Adrenal gland (tissue), 12 donors: ENCODE measurements around the gene ANKS1B. TPM values are rescaled to one million over a fixed set of nuclear protein-coding genes. Genes with fewer than 3 reads are reported as not detected.
"Not testable (repeated sequence)": the region's sequence is repeated elsewhere in the genome, so short reads cannot be mapped to it uniquely, and the experiment has no call there.

ENCODE experiments used
- DNase-seq, 7 donors: peaks; one replicate each; pipeline ENCODE4 v3.0.0-alpha.2; 2019 to 2020
- H3K27ac ChIP-seq, 5 donors: fragments of 200-600 bp; sonication (generic) in 4 of 5; 1 replicate in 3 of 5; 2 replicates in 2 of 5; pipeline versions ENCODE4 v1.5.1 to v1.8.0; 2016 to 2020; ENCODE audit warnings: mild to moderate bottlenecking in 1 of 5
- H3K27me3 ChIP-seq: fragments of 200-600 bp; 2 replicates; pipeline ENCODE4 v1.8.0; 2021
- H3K36me3 ChIP-seq, 2 donors: fragments of 200-600 bp; replicated peaks in 1 of 2; 1 replicate in 1 of 2; 2 replicates in 1 of 2; pipeline versions ENCODE4 v1.5.1 to v1.8.0; 2018 to 2022
- H3K4me1 ChIP-seq, 2 donors: fragments of 200-600 bp; replicated peaks in 1 of 2; 1 replicate in 1 of 2; 2 replicates in 1 of 2; pipeline versions ENCODE4 v1.5.1 to v1.8.0; 2018 to 2021
- H3K4me3 ChIP-seq, 4 donors: fragments of 200-600 bp; sonication (generic) in 3 of 4; one replicate each; pipeline ENCODE4 v1.5.1; 2016 to 2018
- H3K9me3 ChIP-seq, 3 donors: fragments of 200-600 bp; sonication (generic) in 1 of 3; replicated peaks in 1 of 3; 1 replicate in 2 of 3; 2 replicates in 1 of 3; pipeline versions ENCODE4 v1.5.1 to v1.8.0; 2016 to 2021
- CTCF ChIP-seq, 6 experiments: fragments of 450-650 bp in 4 of 6; fragments of 200-600 bp in 2 of 6; sonication (generic) in 1 of 6; IDR thresholded peaks; 1 replicate in 5 of 6; 2 replicates in 1 of 6; pipeline versions ENCODE4 v1.5.1 to v1.8.0; 2016 to 2021; ENCODE audit warnings: antibody characterized with exemption in 6 of 6, mild to moderate bottlenecking in 2 of 6, moderate library complexity in 1 of 6
- POLR2A ChIP-seq, 2 donors: fragments of 450-650 bp; IDR thresholded peaks; one replicate each; pipeline ENCODE4 v1.6.1; 2017; ENCODE audit warnings: antibody characterized with exemption in 2 of 2, mild to moderate bottlenecking in 2 of 2, moderate library complexity in 1 of 2
- WGBS, 4 donors: extraction: QIAGEN DNeasy Blood & Tissue Kit in 2 of 4; methylation state at CpG; one replicate each; pipeline versions ENCODE4 v1.1.5 to v1.1.7; 2013 to 2017; 5-methylcytosine and 5-hydroxymethylcytosine counted together
- intact Hi-C, 2 donors: fragments of 100-400 bp; cut with DNase I; formaldehyde crosslinking; loops; one replicate each; pipeline versions ENCODE4 v1.14.1 to v1.15.0; 2022 to 2023
- polyA plus RNA-seq, 3 donors: library from polyadenylated mRNA; stranded (reverse); fragments of 200-250 nt in 2 of 3; fragments of 350-450 nt in 1 of 3; fragmentation: Illumina TruSeq in 1 of 3; extraction: RNeasy Lipid Tissue Mini Kit (QIAGEN cat#74804) in 1 of 3; gene quantifications; one replicate each; pipeline ENCODE4 v1.2.3, GENCODE V29; 2013 to 2014
- total RNA-seq, 9 donors: library from RNA; depleted of rRNA in 4 of 9; stranded (reverse); fragments of >200 nt in 4 of 9; fragments of 120-200 nt in 1 of 9; fragmentation: NEBNext Ultra II Directional in 1 of 9; extraction: Animal tissue kit (Norgen Biotek cat#: 25700) in 1 of 9; gene quantifications; one replicate each; pipeline versions ENCODE4 v1.1.0 to v1.2.4, GENCODE V29; 2013 to 2023
- donor health status: healthy with polysubstance abuse.
- donor health status: Bipolar disorder and iron deficiency.
- donor health status: DM: yes; HTN: yes; CAD: no.
- donor health status: DM: no; HTN: no; CAD: no.
- donor health status: DM: no; HTN: no; CAD: no.
- donor health status: DM: yes; HTN: yes; CAD: no.

Gene ANKS1B
- total and polyA plus RNA-seq, 12 donors, result 1.3 to 28.1 (median 8.0) TPM

- WGBS, 4 donors, result 73 to 93% (median 88%) methylated on average over 3 of the region's 3 CpGs
- Histone ChIP-seq H3K27ac (no peak overlapping the region), H3K36me3 (no peaks in the 10 kb centered on the region), H3K4me1 (no peaks in the 10 kb centered on the region), H3K9me3 (no peaks in the 10 kb centered on the region), H3K4me3 (no peak overlapping the region), H3K27me3 (no peaks in the 10 kb centered on the region)
- intact Hi-C loops, result no loop called here
- no peak for TF ChIP-seq POLR2A (IDR thresholded peaks at IDR 0.05)
- TF ChIP-seq CTCF (IDR thresholded peaks at IDR 0.05), result no peak
- DNase-seq, result no peak
These were observed 1144.4 kb downstream of the ANKS1B start for GRCh38 chr12:98840325-98840724.

- H3K4me3 ChIP-seq, result no peak overlapping the region
- no peaks in the 10 kb centered on the region for H3K27me3 ChIP-seq
- intact Hi-C loops, result no loop called here
- TF ChIP-seq CTCF (IDR thresholded peaks at IDR 0.05), result peak in 1 of 6 experiments; percentile 24
- no peak for TF ChIP-seq POLR2A (IDR thresholded peaks at IDR 0.05)
- no peaks in the 10 kb centered on the region for H3K4me1 ChIP-seq
- no peak overlapping the region for H3K27ac ChIP-seq
- WGBS, 4 donors, result 55 to 73% (median 63%) methylated on average over 7 of the region's 7 CpGs
- no peak for DNase-seq
- H3K36me3 ChIP-seq, result no peaks in the 10 kb centered on the region
- H3K9me3 ChIP-seq, result no peaks in the 10 kb centered on the region
These were observed 1146.5 kb downstream of the ANKS1B start for GRCh38 chr12:98838231-98838647.

GRCh38 chr12:98837134-98837752 lies 1147.5 kb downstream of the ANKS1B start:
- H3K27ac ChIP-seq, intact Hi-C loops, H3K27me3 ChIP-seq, H3K4me3 ChIP-seq, H3K4me1 ChIP-seq, H3K9me3 ChIP-seq, DNase-seq, H3K36me3 ChIP-seq: not testable (repeated sequence)
- WGBS, 4 donors, result 85 to 94% (median 93%) methylated on average over 11 to 12 of the region's 12 CpGs

GRCh38 chr12:98830657-98831056 lies 1154.1 kb downstream of the ANKS1B start:
- WGBS, 4 donors, result 87 to 93% (median 90%) methylated on average over 7 of the region's 7 CpGs
- no peak for DNase-seq
- intact Hi-C loops, result no loop called here

More at GRCh38 chr12:98830657-98831056, 1154.1 kb downstream of the ANKS1B start:
- Histone ChIP-seq H3K36me3 (no peaks in the 10 kb centered on the region), H3K4me1 (no peaks in the 10 kb centered on the region), H3K27me3 (no peaks in the 10 kb centered on the region), H3K9me3 (no peaks in the 10 kb centered on the region), H3K4me3 (no peak overlapping the region), H3K27ac (no peak overlapping the region)
- TF ChIP-seq CTCF (IDR thresholded peaks at IDR 0.05) (no peak), POLR2A (IDR thresholded peaks at IDR 0.05) (no peak)
